ENCODE data around the gene PNLIPRP2.

- no peak for TF ChIP-seq IRF3 (IDR thresholded peaks at IDR 0.05; ENCODE audit: low read depth, low read length)
- TF ChIP-seq TAF1 (IDR thresholded peaks at IDR 0.05; ENCODE audit: borderline replicate concordance, low read depth, low read length): no peak
- no peak for TF ChIP-seq REST (IDR thresholded peaks at IDR 0.05; ENCODE audit: low read depth, low read length)
- TF ChIP-seq ZBTB33 (IDR thresholded peaks at IDR 0.05; ENCODE audit: borderline replicate concordance, low read depth): no peak
These were observed 34.1 kb downstream of the PNLIPRP2 start for GRCh38 chr10:116654816-116655215.
